Activated naive CD4-positive, alpha-beta T cell treated with anti-CD3 and anti-CD28 coated beads, Interleukin-2, amount 50 U/mL, for 24 hours (primary cell): Measurements from ENCODE around the gene SEMA4G.

ENCODE experiments used
- H3K27ac Mint-ChIP-seq: one replicate; pipeline ENCODE4 v1.8.0; 2021; ENCODE audit warnings: mild to moderate bottlenecking, mixed read lengths
- H3K27me3 Mint-ChIP-seq: one replicate; pipeline ENCODE4 v1.8.0; 2021; ENCODE audit warnings: mixed read lengths
- H3K36me3 Mint-ChIP-seq: one replicate; pipeline ENCODE4 v1.8.0; 2021; ENCODE audit warnings: mixed read lengths
- H3K4me1 Mint-ChIP-seq: one replicate; pipeline ENCODE4 v1.8.0; 2021; ENCODE audit warnings: mixed read lengths
- H3K4me3 Mint-ChIP-seq: one replicate; pipeline ENCODE4 v1.8.0; 2021; ENCODE audit warnings: mild to moderate bottlenecking, mixed read lengths
- H3K9me3 Mint-ChIP-seq: one replicate; pipeline ENCODE4 v1.8.0; 2021; ENCODE audit warnings: mixed read lengths

Gene SEMA4G

GRCh38 chr10:100979791-100980272, 10.5 kb downstream of the SEMA4G start:
- H3K27me3 Mint-ChIP-seq: no peaks in the 10 kb centered on the region
- H3K4me1 Mint-ChIP-seq: no peaks in the 10 kb centered on the region
- no peaks in the 10 kb centered on the region for H3K36me3 Mint-ChIP-seq
- no peak overlapping the region for H3K4me3 Mint-ChIP-seq
- no peaks in the 10 kb centered on the region for H3K9me3 Mint-ChIP-seq
- H3K27ac Mint-ChIP-seq: no peak overlapping the region

DNA sequence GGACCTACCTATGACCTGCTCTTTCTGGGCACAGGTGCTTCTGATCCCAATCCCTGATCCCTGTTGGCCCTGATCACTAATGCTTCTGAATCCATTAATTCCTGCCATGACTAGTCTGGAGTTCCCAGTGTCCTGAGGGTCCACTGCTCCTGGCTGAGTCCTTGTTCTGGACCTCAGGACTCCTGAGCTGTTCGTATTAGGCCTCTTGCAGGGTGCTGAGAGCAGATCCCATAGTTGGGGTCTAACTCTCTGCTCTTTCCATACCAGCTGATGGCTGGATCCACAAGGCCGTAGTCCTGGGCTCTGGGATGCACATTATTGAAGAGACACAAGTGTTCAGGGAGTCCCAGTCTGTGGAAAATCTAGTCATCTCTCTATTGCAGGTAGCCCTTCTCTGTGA, 11.0 kb downstream of the SEMA4G start:
- H3K27me3 Mint-ChIP-seq: no peaks in the 10 kb centered on the region
- H3K4me3 Mint-ChIP-seq: no peak overlapping the region
- H3K27ac Mint-ChIP-seq: no peak overlapping the region
- peaks cover under 1% of the 10 kb centered on the region for H3K4me1 Mint-ChIP-seq
- no peaks in the 10 kb centered on the region for H3K9me3 Mint-ChIP-seq
- no peaks in the 10 kb centered on the region for H3K36me3 Mint-ChIP-seq

- Mint-ChIP-seq H3K27me3 (no peaks in the 10 kb centered on the region), H3K4me1 (peaks cover 5% of the 10 kb centered on the region), H3K27ac (no peak overlapping the region), H3K4me3 (no peak overlapping the region), H3K36me3 (no peaks in the 10 kb centered on the region), H3K9me3 (no peaks in the 10 kb centered on the region)
Observed at GRCh38 chr10:100980711-100981110, 11.4 kb downstream of the SEMA4G start.

DNA sequence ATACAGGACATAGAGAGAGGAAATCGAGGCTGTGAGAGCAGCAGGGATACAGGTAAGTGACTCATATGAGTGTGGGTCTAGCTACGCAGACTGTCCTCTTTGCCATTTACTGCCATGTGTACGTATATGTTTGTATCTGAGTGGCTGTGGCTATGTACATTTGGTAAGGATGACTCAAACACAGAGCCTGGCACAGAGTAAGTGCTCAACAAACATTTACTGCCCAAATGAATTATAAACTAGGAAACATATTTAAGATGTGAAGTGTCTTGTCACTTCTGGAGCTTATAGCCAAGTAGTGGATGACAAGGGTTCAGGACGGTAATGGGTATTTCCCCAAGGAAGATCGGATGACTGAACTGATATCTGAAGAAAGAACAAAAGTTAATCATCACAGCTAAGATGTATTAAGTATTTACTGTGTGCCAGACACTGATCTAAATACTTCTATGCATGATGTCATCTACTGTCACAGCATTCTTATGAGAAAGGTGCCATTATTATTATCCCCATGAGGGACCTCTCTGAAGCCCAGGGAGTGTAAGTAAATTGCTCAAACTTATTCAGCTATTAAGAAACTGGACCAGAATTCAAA, 12.0 kb downstream of the SEMA4G start:
- Mint-ChIP-seq H3K4me1 (peaks cover 10% of the 10 kb centered on the region), H3K27me3 (no peaks in the 10 kb centered on the region), H3K36me3 (no peaks in the 10 kb centered on the region), H3K27ac (no peak overlapping the region), H3K9me3 (no peaks in the 10 kb centered on the region), H3K4me3 (no peak overlapping the region)

GRCh38 chr10:100982916-100983830, 13.9 kb downstream of the SEMA4G start:
- no peaks in the 10 kb centered on the region for H3K27me3 Mint-ChIP-seq
- no peak overlapping the region for H3K27ac Mint-ChIP-seq
- H3K9me3 Mint-ChIP-seq: no peaks in the 10 kb centered on the region
- H3K36me3 Mint-ChIP-seq: peaks cover 8% of the 10 kb centered on the region
- no peak overlapping the region for H3K4me3 Mint-ChIP-seq
- peaks cover 22% of the 10 kb centered on the region for H3K4me1 Mint-ChIP-seq

GRCh38 chr10:100983868-100984671, 14.8 kb downstream of the SEMA4G start:
- H3K27ac Mint-ChIP-seq: no peak overlapping the region
- H3K9me3 Mint-ChIP-seq: no peaks in the 10 kb centered on the region
- H3K27me3 Mint-ChIP-seq: no peaks in the 10 kb centered on the region
- peaks cover 8% of the 10 kb centered on the region for H3K36me3 Mint-ChIP-seq
- H3K4me3 Mint-ChIP-seq: no peak overlapping the region
- peaks cover 22% of the 10 kb centered on the region for H3K4me1 Mint-ChIP-seq

DNA sequence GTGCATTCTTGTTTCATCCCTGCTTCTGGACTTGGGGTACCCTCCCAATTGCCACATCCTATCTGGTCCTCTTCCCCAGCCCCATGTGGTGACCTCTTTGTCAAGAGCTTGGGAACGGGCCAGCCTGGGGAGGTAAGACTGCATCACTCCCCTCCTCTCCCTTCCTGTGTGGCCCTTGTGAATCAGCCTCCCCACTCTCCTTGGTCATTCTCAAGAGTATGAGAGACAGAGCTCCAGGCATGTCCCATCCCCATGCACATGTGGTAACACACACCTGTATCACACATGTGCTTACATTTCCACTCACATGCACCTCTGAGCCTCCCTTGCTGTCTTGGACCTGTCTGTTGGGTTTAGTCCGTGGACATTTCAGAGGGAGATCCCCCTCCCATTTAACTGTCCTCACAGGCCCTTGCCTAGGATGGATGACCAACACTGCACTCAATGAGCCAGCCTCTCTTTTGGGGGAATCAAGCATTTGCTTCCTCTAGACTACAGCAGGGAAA, 15.4 kb downstream of the SEMA4G start:
- H3K36me3 Mint-ChIP-seq: peaks cover 9% of the 10 kb centered on the region
- no peaks in the 10 kb centered on the region for H3K27me3 Mint-ChIP-seq
- H3K9me3 Mint-ChIP-seq: no peaks in the 10 kb centered on the region
- H3K27ac Mint-ChIP-seq: no peak overlapping the region
- peaks cover 28% of the 10 kb centered on the region for H3K4me1 Mint-ChIP-seq
- no peak overlapping the region for H3K4me3 Mint-ChIP-seq

- peaks cover 30% of the 10 kb centered on the region for H3K4me1 Mint-ChIP-seq
- H3K4me3 Mint-ChIP-seq: no peak overlapping the region
- peak overlapping the region; percentile 24 for H3K27ac Mint-ChIP-seq
- no peaks in the 10 kb centered on the region for H3K27me3 Mint-ChIP-seq
- H3K9me3 Mint-ChIP-seq: no peaks in the 10 kb centered on the region
- H3K36me3 Mint-ChIP-seq: peaks cover 10% of the 10 kb centered on the region
Observed at GRCh38 chr10:100985336-100985735, 16.0 kb downstream of the SEMA4G start.

DNA sequence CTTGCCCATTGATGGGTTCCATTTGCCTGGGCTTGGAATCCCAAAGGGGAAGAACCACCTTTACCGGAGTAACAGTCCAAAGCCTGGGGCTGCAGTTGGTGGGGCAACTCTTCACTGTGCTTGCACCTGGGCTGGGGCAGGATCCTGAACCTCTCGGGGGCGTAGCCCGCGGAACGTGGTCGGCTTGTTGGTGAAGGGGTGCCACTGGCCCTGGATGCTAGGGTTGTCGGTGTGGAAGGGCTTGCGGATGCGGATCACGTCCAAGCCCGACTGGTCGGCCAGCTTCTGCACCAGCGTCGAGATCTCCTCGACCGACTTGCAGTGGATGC, 17.3 kb downstream of the SEMA4G start:
- H3K4me1 Mint-ChIP-seq: peaks cover 41% of the 10 kb centered on the region
- H3K36me3 Mint-ChIP-seq: peaks cover 21% of the 10 kb centered on the region
- H3K9me3 Mint-ChIP-seq: no peaks in the 10 kb centered on the region
- H3K4me3 Mint-ChIP-seq: peak overlapping the region; percentile 92
- H3K27ac Mint-ChIP-seq: peak overlapping the region; percentile 96
- no peaks in the 10 kb centered on the region for H3K27me3 Mint-ChIP-seq

DNA sequence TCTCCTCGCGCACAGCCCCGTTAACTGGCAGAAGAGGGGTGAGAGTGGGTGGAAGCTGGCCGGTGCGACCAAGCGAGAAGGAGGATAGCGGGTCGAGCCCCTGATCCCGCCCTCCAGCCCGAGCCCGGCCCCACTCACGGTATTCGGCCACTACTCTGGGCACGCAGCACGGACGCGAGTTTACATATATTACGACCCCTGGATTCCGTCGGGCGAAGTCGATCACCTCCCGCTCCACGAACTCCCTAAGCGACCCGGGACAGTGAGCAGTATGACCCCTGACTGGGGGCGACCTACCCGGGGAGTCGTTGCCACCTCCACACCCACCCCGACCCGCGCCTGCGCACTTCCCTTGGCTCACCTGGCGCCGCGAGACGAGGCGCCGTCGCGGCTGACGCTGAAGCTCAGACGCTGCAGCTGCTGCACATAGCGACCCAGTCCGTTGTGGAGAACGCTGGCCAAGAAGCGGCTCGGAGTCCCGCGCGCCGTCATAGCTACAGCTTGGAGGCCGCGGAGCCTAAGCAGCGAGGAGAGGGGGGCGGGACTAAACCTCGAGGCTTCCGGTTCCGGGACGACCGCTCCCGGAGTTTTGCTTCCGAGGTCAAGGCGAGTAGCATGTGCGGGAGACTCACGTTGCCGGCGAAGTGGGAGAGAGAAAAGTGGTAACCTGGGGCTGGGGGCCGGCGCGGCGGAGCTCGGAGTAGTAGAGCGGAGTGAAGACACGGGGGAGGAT, 17.8 kb downstream of the SEMA4G start, which contains the start of the genes MRPL43 and TWNK:
Gene MRPL43, minus strand, starts transcription at position 546 of the 733 bp plus-strand sequence. Its CDS starts 54 bp downstream, at position 492.
Gene TWNK, plus strand, starts transcription at position 592 of the 733 bp plus-strand sequence. CDS start 668 bp downstream, outside the sequence.
- H3K27ac Mint-ChIP-seq: peak within 1 kb of the TSS; percentile 96
- H3K9me3 Mint-ChIP-seq: no peaks in the 10 kb centered on the region
- H3K36me3 Mint-ChIP-seq: peaks cover 21% of the 10 kb centered on the region
- H3K4me1 Mint-ChIP-seq: peaks cover 41% of the 10 kb centered on the region
- H3K4me3 Mint-ChIP-seq: peak within 1 kb of the TSS; percentile 92
- H3K27me3 Mint-ChIP-seq: no peaks in the 10 kb centered on the region

DNA sequence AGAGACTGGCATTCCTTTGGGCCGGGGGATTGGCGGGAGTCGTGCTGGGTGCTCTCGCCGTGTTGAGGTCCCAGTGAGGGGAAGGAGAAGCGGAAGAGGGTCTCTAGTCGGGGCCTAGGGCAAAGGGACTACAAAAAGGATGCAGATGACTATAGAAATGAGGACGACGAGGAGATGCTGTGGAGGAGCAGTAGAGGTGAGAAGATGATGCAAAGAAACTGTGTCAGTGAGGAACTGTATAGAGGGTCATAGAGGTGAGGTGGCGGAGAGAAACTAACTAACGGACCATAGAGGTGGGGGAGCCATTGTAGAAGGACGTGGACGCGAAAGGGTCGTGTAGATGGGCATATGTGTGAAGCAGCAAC, 18.4 kb downstream of the SEMA4G start:
- peak overlapping the region; percentile 92 for H3K4me3 Mint-ChIP-seq
- peaks cover 21% of the 10 kb centered on the region for H3K36me3 Mint-ChIP-seq
- H3K4me1 Mint-ChIP-seq: peaks cover 41% of the 10 kb centered on the region
- no peaks in the 10 kb centered on the region for H3K9me3 Mint-ChIP-seq
- no peaks in the 10 kb centered on the region for H3K27me3 Mint-ChIP-seq
- peak overlapping the region; percentile 96 for H3K27ac Mint-ChIP-seq

GRCh38 chr10:100988166-100988565, 18.9 kb downstream of the SEMA4G start:
- Mint-ChIP-seq H3K4me1 (peaks cover 41% of the 10 kb centered on the region), H3K27me3 (no peaks in the 10 kb centered on the region), H3K4me3 (peak overlapping the region; percentile 92), H3K27ac (no peak overlapping the region), H3K36me3 (peaks cover 21% of the 10 kb centered on the region), H3K9me3 (no peaks in the 10 kb centered on the region)

GRCh38 chr10:100989088-100989487, 19.8 kb downstream of the SEMA4G start:
- Mint-ChIP-seq H3K27ac (no peak overlapping the region), H3K9me3 (no peaks in the 10 kb centered on the region), H3K4me1 (peaks cover 41% of the 10 kb centered on the region), H3K4me3 (peak overlapping the region; percentile 92), H3K36me3 (peaks cover 25% of the 10 kb centered on the region), H3K27me3 (no peaks in the 10 kb centered on the region)

GRCh38 chr10:100993986-100994708, 24.8 kb downstream of the SEMA4G start:
- no peaks in the 10 kb centered on the region for H3K27me3 Mint-ChIP-seq
- peaks cover 20% of the 10 kb centered on the region for H3K36me3 Mint-ChIP-seq
- H3K4me1 Mint-ChIP-seq: peaks cover 38% of the 10 kb centered on the region
- H3K9me3 Mint-ChIP-seq: no peaks in the 10 kb centered on the region
- no peak overlapping the region for H3K4me3 Mint-ChIP-seq
- H3K27ac Mint-ChIP-seq: no peak overlapping the region
